H54 (cell line): ENCODE measurements around the gene CARMIL1.

Experiments
- DNase-seq: peaks from one replicate; pipeline ENCODE4 v3.0.0; 2011; ENCODE audit warnings: low spot score, mixed read lengths; ENCODE audit not compliant: insufficient read length
- FAIRE-seq: peaks from 3 replicates; lab custom pipeline; 2011; peaks lifted over from hg19 to GRCh38; lab: Jason Lieb, UNC
- POLR2A ChIP-seq: IDR thresholded peaks from 2 replicates; pipeline ENCODE4 v1.6.1; 2011; ENCODE audit warnings: low read depth, mild to moderate bottlenecking, low read length

CARMIL1 gene

GRCh38 chr6:25478973-25479372 lies 199.8 kb downstream of the CARMIL1 start:
- no peak for FAIRE-seq
- no peak for TF ChIP-seq POLR2A
- no peak for DNase-seq

DNA sequence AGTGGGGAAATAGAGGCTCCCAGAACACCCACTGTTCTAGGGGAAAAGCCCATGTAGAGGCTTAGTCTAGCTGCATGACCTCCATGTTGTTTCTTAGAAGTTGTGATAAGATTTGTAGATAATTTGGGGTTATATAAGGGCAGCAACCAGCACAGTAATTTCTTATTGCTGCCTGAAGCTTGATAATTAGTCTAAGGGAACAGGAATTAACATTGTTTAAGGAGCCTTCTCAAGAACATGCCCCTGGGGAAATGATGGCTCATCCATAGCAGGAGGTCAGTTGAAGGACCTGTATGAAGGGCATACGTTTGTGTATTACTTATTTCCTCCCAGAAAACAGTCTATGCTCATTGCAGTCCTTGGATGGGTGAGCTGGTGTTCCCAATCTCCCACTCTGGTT lies 202.1 kb downstream of the CARMIL1 start:
- no peak for TF ChIP-seq POLR2A
- DNase-seq (no peak), FAIRE-seq (no peak)

DNA sequence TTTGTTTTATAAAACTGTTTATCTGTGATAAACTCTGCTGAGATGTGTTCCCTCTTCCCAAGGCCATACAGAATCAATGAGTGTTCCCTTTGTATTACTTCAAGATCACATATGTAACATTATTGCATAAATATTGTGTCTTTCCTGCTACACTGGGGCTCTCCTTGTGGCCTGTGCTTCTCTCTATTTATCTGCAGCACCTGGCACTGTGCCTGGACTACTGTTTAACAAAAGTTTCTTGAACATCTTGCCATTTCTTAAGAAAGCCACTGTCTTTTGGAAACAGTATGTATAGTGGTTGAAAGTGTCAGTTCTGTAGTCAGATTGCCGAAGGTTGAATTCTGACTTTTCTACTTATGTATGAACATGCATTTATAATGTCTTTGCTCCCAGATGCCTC lies 203.8 kb downstream of the CARMIL1 start:
- TF ChIP-seq POLR2A, result no peak
- DNase-seq, result no peak
- no peak for FAIRE-seq

GRCh38 chr6:25483943-25484342 lies 204.8 kb downstream of the CARMIL1 start:
- FAIRE-seq, result no peak
- TF ChIP-seq POLR2A, result no peak

DNA sequence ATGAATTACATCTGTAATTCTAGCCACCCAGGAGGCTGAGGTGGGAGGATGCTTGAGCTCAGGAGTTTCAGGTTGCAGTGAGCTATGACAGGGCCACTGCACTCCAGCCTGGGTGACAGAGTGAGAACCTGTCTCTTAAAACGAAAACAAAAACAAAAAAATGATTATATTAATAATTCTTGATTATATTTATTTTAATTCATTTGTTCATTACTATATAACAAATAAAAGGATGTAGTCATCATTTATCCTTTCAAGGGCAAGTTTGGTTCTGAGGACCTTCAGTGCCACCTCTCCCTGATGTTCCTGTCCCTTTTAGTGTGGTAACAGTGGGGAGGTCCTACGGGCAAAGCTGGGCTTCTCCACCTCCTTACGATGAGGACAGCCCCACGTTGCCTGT lies 205.7 kb downstream of the CARMIL1 start:
- DNase-seq (no peak), FAIRE-seq (no peak)
- TF ChIP-seq POLR2A, result no peak

More at GRCh38 chr6:25483943-25484342, 204.8 kb downstream of the CARMIL1 start:
- no peak for DNase-seq

- FAIRE-seq (no peak), DNase-seq (no peak)
- no peak for TF ChIP-seq POLR2A
Measured at GRCh38 chr6:25485821-25486534, 206.8 kb downstream of the CARMIL1 start.

- no peak for DNase-seq
- FAIRE-seq, result no peak
- TF ChIP-seq POLR2A, result no peak
Measured at GRCh38 chr6:25486550-25486949, 207.4 kb downstream of the CARMIL1 start.

DNA sequence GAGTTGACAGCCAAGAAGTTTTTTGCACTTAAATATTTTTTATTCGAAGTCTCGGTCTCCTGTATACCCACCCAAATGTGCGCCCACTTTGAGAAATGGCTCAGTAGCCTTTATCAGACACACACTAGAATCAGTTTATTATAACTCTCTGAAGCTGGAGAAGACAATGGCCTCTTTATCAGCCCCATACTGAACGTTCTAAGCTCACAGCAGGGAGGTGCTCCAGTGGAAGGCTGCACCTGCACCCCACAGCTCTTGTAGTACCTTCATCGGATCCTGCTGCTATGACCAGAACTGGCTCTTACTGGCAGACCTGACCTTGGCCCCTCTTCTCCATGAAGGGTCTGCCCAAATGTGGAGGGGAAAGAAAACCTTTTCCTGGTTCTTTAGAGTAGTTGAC lies 207.8 kb downstream of the CARMIL1 start:
- TF ChIP-seq POLR2A, result no peak
- DNase-seq, result no peak
- FAIRE-seq, result no peak

DNA sequence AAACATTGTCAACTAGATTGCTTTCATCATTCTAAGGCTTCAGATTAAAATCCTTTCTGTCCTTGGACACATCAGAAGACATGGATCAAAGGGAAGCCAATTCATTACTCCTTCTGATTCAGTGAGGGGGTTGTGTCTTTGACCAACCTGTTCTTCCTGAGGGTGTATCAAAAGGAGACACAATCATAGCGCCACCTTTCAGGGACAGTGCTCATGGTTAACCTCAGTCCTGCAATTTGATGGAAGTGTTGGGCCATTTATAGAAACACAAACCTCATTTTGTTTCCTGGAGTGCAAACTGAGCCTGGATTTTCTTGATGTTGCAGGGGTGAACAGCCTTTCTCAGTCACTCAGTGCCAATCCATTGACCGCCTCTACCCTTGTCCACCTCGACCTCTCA lies 209.0 kb downstream of the CARMIL1 start:
- no peak for TF ChIP-seq POLR2A
- DNase-seq, result no peak
- FAIRE-seq, result no peak

DNA sequence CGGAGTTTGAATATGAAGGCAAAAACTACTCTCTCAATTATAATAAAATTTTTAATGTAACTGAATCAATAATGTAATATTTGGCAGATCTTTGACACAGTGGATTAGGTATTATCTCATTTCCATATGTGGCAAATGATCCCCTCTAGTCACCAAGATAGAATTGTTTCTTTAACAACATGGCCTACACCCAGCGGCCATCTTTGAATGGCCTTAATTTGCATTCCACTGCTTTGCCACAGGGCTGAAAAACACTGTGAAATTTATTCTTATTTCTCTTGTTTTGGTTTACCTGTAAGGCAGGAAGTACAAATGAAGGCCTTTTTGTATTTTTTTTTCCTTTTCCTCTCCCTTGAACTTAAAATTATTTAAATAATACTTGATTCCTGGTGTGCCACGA lies 210.2 kb downstream of the CARMIL1 start:
- no peak for TF ChIP-seq POLR2A
- no peak for FAIRE-seq
- no peak for DNase-seq

DNA sequence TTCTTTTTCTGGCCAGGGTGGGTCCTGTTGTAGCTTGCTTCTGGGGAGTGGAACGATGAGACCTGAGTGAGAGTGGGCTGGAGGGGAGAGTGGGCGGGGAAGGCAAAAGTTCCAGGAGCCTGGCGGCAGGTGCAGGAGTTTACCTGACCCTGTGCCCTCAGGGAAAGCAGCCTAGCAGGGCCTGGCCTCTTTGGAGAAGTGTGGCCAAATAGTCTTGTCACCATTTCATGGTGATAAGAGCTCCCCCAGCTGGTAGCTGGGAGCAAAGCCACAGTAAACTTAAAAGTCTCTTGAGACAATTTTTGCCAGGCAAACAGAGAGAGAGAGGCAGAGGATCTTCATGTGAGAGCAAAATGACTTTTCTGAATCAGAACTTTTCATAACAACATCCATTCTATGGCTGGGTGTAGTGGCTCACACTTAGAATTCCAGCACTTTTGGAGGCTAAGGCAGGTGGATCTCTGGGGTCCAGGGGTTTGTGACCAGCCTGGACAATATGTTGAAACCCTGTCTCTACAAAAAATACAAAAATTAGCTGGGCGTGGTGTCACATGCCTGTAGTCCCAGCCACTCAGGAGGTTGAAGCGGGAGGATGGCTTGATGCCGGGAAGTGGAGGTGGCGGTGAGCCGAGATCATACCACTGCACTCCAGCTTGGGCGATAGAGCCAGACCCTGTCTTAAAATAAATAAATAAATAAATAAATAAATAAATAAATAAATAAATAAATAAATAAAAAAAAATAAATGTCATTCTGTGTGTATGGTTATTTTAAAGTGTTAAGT lies 211.0 kb downstream of the CARMIL1 start:
- TF ChIP-seq POLR2A, result no peak
- peak; percentile 36 for DNase-seq
- peak; percentile 95 for FAIRE-seq

GRCh38 chr6:25492951-25493350 lies 213.8 kb downstream of the CARMIL1 start:
- DNase-seq, result no peak
- FAIRE-seq, result no peak
- no peak for TF ChIP-seq POLR2A

DNA sequence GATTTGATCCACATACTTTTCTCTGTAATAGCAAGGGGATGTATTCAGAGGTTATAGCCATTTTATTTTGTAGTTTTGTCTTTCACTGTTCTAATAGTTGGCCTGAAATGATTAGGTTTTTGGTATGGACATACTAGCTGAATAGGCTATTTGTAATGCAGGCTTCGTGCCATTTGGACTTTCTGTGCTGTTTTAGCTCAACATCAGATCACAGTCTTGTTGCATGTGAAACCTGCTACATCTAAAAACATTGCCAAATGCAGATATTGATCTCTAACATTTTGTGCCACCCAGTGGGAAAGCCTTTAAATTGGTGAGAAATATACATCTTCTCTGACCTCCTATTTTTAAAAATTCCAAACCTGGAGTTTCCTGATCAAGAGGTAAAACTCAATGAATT lies 215.3 kb downstream of the CARMIL1 start:
- no peak for FAIRE-seq
- no peak for DNase-seq
- no peak for TF ChIP-seq POLR2A

GRCh38 chr6:25497383-25498040 lies 218.3 kb downstream of the CARMIL1 start:
- no peak for TF ChIP-seq POLR2A
- DNase-seq, result no peak
- FAIRE-seq, result no peak
